ENCODE data around the gene CCR2.
"Not testable (repeated sequence)": the region's sequence is repeated elsewhere in the genome, so short reads cannot be mapped to it uniquely, and the experiment has no call there.

Gene CCR2

DNA sequence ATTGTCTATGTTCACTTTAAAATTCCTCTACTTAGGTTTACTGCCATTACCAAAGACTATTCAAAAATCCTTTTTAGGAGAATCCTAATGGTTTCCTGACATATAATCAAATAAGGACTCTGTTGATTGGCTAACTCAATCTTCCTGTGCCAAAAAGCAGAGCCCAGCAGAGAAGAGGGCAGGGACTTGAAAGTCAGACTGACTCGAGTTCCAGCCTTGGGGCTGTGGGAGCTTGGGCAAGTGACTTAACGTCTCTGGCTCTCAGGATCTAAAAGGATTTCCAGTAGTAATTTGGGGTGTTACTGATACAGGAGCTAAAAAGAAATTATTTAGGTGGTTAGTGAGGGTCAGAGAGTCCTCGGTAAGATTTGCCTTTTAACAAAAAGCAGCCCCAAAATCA lies 27.7 kb downstream of the CCR2 start:
- DNase-seq = no peak

DNA sequence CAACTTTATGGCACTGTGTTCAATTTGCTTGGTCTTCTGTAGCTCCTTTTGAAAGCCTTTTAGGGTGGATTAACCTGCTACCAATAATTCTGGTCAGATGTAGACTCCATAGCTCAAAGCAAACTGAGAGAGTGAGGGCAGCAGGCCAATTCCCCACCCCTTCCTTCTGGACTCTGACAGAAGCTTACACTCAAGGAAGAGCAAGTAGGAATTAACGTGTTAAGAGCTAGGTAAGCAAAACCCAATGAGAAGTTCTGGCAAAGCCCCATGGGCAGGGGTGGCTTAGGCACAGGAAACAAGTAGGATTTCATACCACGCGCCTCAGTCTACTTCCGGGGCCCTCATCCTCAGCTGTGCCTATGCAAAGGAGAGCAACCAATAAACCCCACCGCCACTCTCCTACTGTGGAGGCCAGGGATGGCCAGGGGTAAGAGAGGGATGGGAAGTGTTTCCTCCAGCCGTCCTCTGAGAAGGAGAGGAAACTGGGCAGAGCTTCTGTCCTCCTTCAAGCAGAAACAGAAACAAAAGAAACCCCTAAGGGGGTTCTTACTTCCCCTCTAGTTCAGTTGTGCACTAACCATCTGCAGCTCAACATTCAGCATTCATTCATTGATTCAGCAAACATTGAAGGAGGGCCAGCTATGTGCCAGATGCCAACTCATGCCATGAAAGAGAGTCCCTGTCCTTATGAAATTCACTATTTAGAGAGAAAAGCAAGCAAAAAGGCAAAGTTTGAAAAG lies 29.5 kb downstream of the CCR2 start:
- no peak for DNase-seq

DNA sequence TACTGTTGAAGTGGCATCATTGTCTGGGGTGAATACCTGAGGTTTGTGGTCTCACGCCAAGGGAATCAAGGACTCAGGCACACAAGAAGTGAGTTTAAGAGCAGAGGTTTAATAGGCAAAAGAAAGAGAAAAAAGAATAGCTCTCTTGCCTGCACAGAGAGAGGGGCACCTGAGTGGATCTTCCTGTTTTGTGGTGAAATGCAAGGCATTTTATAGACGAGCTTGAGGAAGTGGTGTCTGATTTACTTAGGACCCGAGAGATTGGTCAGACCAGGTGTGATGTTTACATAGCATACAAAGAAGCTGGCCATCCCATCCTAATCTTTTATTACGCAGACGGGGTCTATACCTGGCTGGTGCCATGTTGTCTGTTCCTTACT lies 30.0 kb downstream of the CCR2 start:
- no peak for DNase-seq

DNA sequence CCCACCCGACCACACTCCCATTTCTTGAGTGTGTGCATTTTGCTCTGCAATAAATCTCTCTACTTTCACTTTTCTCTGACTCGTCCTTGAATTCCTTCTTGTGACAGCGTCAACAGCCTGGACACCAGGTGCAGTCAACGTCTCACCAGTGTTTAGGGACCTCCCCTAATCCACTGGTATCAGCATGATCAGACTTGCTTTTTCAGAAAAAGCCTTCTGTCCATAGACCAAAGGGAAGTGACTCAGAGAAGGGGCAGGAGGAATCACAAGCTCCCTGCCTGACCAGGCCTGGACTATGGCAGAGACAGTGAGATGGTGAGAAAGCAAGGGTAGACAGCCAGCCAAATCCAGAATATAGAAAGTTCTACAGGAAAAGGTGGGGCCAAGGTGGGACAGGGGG lies 32.3 kb downstream of the CCR2 start:
- no peak for DNase-seq

DNA sequence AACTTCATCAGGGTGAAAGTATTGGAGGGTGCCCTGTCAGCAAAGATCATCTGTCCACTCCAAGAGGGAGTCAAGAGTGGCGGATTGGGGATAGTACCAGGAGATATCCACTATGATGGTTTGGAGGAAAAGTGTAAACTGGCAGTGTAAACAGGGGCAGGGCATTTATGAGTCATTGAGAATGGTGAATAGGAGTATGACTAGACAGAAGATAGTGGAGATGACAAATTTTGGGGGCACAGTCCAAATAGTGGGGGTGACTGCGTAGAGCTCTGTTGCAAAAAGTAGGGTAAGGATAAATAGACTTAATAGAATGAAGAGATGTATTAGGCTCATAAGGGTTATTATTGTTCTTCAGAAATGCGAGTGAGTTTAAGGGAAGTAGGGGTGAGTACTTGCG lies 34.9 kb downstream of the CCR2 start:
- DNase-seq = not testable (repeated sequence)

DNA sequence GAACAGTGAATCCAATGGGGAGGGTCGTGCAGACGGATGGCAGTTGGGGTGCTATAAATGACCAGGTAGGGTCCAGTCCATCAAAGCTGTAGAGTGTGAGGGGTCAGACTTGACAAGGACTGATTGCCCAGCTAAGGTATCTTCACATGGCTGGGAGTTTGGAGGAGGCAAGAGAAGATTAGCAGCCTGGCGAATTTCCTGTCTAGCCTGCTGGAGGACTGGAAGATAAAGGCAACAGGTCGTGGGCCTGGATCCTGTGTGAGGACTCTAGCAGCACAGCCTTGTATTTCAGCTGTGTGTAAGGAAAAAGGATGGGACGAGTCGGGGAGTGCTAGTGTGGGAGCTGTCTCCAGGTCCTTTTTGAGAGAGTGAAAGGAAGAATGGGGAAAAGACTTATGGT lies 35.4 kb downstream of the CCR2 start:
- no peak for DNase-seq

DNA sequence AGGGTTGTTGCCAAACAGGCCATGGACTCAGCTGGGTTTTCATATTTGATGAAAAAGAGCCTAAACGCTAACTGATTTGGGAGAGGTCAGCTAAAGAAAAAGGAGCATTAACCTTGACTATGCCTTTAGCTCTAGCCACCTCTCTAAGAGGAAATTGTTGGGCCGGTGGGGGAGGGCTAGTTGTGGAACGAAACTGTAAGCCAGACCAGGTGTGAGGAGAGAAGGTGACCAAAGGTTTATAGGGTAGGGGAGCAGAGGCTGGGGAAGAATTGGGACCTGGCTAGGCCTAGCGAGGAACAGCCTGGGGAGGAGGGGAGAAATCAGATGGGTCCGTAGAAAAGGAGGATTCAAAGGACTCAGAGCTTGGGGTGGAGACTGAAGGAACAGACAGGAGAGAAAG lies 37.6 kb downstream of the CCR2 start:
- DNase-seq = not testable (repeated sequence)

DNA sequence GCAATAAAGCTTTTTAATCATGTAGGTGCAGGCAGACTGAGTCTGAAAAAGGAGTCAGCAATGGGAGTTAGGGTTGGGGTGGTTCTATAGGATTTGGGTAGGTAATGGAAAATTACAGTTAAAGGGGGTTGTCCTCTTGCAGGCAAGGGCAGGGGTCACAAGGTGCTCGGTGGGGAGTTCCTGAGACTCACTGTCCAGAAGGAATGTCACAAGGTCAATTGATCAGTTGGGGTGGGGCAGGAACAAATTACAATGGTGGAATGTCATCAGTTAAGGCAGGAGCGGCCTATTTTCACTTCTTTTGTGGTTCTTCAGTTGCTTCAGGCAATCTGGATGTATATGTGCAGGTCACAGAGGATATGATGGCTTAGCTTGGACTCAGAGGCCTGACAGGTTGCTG lies 39.1 kb downstream of the CCR2 start:
- DNase-seq = no peak

DNA sequence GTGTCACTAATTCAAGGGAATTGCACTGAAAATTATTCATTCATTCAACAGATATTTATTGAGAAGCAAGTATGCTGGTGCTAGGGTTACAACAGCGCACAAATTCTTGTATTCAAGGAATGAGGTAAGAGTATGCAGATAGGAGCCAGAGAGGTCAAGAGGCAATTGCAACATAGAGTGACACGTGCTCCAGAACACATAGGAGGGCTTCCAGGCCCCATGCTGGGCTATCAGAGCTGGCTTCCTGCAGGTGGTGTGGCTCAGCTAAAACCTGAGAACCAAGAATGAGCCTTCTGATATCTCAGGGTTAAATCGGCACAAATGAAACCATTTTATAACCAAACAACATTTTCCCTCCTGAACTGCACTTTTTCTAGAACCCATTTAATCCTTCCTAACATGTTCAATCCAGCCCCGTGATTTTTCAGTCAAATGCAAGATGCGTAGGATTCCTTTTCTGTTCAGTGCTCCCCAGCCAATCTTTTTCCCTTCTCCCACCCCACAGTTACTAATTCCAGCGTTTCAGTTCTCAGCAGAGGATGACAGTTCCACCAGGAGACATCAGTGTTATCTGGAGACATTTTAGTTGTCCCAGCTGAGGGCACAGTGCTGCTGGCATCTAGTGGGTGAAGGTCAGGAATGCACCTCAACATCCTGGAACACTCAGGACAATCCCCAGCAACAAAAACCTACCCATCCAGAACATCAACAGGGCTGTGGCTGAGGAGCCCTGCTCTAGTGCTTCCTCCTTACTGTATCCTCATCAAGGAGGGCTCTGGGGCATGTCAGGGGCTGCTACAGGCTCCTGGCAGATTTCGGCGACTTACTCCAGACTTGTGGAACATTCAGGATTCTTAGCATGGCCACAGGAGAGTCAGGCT lies 39.9 kb downstream of the CCR2 start:
- DNase-seq = no peak

DNA sequence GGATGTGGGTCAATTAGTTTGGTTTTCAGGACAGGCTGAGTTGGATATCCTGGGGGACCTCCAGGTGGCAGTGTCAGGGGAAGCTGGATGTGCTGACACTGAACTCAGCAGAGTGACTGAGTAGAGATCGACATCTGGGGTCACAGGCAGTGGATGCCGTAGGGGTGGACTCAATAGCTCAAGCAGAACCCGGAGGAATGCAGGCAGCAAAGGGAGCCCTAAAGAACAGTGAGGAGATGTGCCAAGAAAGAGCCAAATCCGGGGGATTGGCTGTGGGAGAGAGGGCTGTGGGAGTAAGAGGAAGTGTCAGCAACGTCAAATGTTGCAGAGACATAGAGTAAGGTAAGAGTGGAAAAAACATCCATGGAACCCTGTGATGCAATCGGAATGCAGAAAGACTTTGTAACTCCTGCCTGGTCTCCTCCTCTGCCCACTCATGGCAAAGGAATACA lies 41.3 kb downstream of the CCR2 start:
- no peak for DNase-seq

DNA sequence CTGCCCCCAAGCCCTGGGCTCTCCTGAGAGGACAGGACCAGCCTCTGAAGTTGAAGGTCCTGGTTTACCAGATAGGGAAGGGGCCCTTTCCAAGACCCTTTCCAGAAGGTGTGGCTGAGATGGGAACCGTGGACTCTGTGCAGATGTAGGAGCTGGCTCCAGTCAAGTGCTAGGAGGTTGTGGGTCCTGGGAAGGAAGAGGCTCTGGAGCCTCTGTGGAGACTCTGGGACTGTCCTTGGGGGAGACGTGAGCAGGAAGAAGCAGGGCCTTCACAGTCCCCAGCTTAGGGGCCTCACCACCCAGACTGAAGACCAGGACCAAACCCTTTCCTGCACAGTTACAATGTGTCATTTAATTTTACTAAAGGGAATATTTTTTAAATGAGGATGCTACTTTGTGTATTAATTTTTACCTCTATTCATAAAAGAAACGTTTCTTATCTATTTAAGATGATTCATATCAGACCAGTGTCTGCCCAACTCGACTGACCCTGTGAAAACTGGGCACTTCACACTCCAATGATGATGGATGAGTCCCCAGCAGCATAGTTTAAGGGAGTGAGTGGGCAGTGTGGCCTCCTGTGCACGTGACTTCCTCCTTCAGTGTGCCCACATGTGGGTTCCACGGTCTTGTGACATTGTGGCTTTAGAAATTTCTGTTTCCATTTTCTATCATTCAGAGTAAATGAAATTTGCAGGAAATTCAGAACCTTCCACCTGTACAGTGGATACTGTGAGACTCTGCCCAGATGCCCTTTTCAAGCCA lies 42.0 kb downstream of the CCR2 start:
- DNase-seq = no peak

DNA sequence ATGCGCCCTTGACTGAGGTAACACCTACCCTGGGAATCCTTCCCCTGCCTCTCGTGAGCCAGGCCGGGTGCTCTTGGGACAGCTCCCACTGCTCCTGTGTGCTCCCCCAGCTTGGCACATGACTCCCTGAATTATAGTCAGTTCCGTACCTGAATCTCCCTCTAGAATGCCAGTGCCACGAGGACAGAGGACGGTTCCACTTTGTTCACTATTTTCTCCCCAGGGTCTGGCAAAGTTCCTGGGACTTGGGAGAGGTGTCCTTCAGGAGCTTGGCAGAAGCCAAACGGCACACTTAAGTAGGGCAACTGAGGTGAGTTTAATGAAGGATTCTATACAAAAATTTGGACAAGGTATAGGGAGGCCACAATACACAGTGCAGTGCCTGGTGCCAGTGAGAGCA lies 43.2 kb downstream of the CCR2 start:
- DNase-seq = no peak

DNA sequence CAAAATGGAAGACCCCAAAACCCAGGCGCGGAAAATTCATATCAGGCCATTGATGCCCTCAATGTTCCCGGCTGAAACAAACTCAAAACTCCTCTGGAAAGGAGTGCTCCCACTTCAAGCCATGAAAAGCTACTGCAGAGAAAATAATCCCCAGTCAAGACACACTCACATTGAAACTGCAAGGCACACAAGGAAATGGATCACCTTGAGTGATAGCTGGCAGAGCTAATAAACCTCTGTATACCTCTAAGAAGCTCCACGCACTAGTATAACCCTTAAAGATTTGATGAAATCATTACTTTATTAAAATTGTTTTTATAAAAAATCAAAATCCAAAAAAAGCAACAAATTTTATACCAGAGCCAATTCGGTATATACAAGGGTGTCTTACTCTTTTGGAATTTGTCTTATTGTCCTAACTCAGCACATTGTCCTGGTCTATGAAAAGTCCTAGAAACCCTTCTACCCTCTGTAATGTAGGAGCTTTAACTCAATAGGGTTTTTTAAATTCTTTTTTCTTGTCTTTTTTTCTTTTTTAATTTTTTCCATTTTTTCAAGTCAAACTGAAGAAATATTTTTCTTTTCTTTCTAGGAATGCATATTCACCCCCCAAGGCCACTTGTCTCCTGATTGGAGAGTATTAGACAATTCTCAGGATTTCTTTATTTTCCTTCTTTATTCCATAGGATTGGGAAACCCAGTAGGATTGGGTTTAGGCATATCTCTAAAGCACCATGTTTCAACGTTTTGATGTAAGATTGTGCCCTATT lies 44.5 kb downstream of the CCR2 start:
- no peak for DNase-seq

DNA sequence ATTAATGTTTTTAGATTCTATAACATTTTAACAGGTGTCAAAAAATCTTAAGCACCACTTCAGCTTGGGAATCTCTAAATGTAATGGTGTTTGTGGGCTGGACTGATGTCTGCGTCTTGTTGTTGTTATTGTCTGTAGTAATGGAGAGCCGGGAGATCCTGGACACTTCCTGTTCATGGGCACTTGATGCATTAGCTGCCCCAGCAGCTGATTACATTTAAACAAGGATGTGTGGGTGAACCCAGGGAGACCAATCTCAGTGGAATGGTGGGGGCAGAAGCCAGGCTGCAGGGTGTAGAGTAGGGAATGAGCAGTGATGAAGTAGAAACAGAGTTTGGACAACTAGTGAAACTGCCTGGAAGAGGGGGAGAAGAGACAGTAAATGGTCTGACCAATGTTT lies 45.2 kb downstream of the CCR2 start:
- no peak for DNase-seq

DNA sequence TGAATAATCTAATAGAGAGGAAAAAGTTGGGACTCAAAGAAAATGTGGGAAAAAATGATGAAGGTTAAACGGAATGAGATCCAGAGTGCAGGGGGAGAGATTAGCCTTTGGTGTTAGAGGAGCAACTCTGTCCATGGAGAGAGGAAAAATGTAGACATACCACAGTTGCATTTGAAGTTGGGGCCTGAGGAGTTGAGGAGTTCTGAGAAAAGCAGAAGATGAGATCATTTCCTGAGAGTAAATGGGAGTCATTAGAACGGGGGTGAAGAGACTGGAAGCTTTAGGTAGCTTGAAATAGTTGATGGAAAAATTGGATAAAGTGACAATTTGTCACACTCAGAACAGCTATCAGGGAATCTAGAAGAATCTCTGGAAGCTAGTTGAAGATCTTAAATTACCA lies 45.6 kb downstream of the CCR2 start:
- no peak for DNase-seq

DNA sequence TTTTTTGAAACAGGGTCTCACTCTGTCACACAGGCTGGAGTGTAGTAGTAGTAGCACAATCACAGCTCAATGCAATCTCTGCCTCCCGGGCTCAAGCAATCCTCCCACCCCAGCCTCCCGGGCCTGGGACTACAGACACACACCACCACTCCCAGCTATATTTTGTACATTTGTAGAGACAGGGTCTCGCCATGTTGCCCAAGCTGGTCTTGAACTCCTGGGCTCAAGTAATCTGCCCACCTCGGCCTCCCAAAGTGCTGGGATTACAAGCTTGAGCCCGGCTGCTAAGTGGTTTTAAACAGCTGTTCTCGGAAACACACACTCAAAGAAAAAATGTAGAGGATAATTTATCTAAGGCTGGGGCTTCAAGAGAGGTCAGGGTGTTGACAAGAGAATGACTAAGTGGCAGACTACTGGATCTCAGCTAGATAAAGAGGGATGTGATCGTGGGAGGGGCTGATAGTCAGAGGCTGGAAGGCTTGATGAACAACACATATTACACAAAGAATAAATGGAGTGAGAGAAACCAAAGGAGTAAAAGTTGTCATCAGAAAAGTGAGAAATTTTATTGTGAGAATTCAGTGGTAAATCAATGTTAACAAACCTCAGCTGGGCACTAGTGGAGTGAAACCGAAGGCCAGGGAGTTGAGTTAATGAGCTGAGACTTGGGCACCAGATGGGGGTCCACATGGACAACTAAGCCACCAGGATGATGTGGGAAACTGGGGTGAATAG lies 46.3 kb downstream of the CCR2 start:
- no peak for DNase-seq

DNA sequence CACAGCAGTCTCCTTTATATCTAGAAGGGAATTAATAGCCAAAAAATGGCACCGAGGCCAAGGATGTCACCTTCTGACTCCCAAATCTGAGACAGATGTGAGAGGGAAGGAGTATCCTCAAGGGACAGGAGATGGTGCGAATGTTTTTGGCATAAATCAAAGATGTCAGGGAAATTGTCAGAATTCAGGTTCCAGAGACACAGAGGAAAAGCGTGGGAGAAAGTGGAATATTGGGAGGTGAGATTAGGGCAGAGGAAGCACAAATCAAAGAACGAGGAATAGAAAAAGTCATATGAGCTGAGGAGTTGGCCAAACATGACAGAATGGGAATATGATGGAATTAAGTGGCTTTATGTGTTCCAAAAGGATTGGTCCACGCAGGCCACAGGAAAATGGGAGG lies 46.9 kb downstream of the CCR2 start:
- no peak for DNase-seq

DNA sequence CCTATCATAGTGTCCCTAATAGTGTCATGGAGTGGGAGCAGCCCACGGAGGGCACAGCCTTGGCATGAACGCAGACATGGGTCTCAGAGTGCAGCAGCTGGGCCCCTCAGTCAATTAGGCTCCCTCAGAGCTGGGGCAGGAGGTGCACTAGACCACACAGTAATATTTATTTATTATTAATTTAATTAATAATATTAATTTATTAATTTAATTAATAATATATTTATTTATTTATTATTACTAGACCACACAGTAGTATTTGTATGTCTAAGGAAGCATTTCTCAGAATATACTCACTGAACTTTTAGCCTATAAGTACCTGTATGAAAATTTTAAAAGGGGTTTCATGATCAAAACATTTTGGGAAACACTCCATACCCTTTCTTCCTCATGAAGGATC lies 47.7 kb downstream of the CCR2 start:
- no peak for DNase-seq

DNA sequence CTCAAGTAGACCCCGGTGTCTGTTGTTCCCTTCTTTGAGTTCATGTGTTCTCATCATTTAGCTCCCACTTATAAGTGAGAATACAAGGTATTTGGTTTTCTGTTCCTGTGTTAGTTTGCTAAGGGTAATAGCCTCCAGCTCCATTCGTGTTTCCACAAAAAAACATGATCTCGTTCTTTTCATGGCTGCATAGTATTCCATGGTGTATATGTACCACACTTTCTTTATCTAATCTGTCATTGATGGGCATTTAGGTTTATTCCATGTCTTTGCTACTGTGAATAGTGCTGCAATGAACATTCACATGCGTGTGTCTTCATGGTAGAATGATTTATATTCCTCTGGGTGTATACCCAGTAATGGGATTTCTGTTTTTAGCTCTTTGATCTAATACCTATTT lies 49.0 kb downstream of the CCR2 start:
- DNase-seq = not testable (repeated sequence)

DNA sequence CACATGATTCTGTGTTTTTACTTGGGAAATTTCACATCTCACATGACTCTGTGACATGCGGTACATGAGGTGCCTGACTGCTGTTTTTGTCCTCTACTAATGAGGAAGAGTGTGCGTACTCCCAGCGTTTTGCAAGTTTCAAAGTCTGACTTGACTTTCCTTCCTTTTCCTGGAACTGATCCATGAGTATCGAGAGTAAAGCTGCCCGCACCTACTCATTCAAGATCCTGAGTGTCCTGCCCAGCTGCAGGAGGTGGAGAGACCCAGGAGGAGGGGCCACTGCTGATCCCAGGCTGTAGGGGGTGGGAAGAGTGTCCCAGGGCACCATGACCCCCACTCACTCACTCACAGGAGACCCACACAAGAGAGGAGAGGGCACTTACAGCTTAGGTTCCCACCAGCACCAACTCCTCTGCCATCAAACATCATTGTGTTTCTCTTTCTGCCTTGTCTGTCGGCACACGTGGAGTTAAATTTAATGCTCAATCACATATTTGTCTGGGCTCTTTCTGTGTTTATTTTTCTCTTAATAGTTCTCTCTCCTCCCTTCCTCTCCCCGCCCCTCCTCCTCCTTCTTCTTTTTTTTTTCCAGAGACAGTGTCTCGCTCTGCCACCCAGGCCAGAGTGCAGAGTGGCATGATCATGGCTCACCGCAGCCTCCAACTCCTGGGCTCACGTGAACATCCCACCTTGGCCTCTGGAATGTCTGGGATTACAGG lies 51.5 kb downstream of the CCR2 start:
- no peak for DNase-seq

DNA sequence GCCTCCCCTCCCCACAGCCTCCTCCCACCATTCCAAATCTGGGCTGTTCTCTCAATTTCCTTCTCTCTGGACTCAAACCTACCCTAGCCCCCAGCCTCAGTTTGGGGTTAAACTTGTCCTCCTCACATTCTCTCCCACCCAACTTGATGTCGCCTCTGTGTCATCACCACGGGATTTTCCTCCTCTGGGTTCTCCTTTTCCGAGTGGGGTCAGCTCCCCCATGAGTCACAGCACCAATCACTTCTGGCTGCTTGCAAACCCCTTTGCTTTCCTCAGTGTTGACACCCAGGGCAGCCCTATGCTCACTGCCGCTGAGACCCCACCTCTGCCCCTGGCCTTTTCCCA lies 52.5 kb downstream of the CCR2 start:
- no peak for DNase-seq

Data from stimulated activated CD4-positive, alpha-beta T cell treated with anti-CD3 and anti-CD28 coated beads, Interleukin-1b, Interleukin-23, amount 100 ng/mL, for 48 hours (primary cell).